Left kidney (tissue), 2 donors: ENCODE measurements around the gene ATP11A. TPM values are rescaled to one million over a fixed set of nuclear protein-coding genes. Genes with fewer than 3 reads are reported as not detected.

Experiments used
- DNase-seq: peaks from one replicate; pipeline ENCODE4 v3.0.0-alpha.2; 2013
- polyA plus RNA-seq: library from polyadenylated mRNA; unstranded; fragments of 120-200 nt; gene quantifications from one replicate; pipeline ENCODE4 v1.2.1, GENCODE V29; 2013; ENCODE audit not compliant: insufficient read length

ATP11A gene
- polyA plus RNA-seq, 1 donor = 46.8 TPM

DNA sequence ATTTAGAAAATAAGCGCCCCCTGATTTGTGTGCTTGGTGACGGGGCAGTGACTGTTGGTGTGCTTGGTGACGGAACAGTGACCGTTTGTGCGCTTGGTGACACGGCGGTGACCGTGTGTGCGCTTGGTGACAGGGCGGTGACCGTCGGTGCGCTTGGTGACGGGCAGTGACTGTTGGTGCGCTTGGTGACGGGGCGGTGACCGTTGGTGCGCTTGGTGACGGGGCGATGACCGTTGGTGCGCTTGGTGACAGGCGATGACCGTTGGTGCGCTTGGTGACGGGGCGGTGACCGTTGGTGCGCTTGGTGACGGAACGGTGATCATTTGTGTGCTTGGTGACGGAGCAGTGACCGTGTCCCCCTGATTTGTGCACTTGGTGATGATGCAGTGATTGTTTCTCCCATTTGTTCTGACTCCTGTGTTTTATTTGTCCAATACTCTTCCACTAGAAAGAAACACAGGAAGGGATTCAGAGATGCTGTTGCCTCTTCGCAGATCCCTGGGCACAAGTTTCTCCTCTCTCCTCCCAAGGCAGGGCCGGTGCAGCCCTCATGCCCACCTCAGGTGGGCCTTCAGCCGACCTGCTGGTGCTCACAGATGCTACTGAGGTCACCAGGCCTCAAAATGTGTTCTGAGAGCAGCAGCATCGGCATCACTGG is 128.3 kb downstream of the ATP11A start:
- DNase-seq = no peak

DNA sequence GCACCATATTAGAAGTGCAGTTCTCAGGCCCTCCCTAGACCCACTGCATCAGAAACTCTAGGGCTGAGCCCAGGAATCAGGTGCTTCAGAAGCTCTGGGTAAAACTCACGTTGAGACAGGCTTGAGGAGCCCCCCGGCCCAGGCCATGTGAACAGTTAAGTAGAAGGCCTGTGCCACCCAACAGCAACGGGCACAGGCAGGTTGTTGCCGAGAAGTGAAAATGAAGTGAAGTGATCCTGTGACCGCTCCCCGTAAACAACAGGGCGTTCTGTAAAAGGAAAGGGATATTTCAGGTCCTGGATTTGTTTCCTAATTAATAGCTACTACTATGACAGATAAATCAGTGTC is 128.8 kb downstream of the ATP11A start:
- DNase-seq = no peak

DNA sequence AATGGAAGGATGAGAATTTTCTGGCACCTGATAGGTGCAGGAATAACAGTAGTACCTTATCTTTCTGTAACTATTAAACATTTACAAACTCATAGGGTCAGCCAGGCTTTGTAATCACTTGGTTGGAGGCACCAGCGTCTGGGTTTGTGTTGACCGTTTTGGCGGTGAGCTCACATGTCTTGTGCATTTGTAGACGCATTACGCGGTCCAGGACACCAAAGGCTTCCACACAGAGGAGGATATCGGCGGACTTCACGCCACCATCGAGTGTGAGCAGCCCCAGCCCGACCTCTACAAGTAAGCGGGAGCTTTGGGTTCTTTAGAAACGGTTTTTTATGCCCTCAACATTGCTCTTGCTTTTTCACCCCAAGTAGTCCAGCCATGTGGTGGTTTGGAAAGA is 129.3 kb downstream of the ATP11A start:
- DNase-seq = no peak

DNA sequence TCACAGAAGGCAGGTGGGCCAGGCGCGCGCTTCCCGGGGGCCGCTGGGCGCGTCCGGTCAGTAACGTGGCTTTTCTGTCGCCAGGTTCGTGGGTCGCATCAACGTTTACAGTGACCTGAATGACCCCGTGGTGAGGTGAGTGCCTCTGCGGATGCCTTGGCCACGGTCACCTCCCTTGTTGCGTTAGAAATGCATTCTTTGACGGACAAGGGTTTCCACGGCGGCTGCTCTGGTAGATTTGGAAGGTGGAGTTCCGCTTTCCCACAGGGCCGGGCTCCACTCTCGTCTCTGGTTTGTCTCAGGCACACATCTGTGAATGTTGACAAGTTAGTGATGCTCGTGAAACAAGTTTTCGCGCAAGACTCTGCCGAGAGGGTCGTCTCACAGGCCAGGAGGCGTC is 130.0 kb downstream of the ATP11A start:
- no peak for DNase-seq

DNA sequence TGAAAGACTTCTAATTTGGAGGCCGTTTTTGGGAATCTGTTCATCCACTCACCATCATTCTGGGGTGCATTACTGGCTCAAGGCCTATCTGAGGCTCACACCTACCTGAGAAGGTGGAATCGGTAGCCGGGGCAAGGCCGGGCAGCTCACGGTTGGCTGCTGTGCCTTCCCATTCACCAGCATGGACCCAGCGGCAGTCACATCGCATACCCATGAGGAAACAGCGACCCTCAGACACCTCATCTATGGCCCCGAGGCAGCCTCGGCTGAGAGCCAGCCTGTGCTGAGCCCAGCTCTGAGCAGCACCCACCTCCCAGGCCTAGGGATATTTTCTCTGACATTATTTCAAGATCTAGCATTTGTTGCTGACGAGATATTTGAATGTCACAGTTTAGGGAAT is 130.5 kb downstream of the ATP11A start:
- DNase-seq = no peak

DNA sequence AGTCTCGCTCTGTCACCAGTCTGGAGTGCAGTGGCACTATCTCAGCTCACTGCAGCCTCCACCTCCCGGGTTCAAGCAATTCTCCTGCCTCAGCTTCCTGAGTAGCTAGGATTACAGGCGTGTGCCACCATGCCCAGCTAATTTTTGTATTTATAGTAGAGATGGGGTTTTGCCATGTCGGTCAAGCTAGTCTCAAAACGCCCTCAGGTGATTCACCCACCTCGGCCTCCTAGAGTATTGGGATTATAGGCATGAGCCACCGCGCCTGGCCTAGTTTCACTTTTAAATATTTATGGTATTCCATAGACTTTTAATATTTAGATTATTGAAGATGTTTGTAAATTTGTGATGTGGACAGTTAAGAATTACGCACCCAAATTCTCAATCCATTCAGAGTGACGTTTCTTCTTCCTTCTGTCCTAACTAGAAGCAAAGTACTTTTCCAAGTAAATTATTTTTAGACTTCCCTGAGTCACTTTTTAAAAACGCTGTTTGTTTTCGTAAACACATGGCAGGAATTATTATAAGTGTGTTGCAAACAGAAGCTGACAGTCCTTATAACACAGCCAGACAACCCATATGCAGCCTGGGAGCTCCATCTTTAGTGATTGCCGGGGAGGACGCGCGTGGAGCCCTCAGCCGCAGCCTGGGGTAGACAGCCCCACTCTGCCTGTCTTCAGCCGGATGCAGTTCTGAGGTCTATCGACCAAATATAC is 131.7 kb downstream of the ATP11A start:
- DNase-seq = no peak

DNA sequence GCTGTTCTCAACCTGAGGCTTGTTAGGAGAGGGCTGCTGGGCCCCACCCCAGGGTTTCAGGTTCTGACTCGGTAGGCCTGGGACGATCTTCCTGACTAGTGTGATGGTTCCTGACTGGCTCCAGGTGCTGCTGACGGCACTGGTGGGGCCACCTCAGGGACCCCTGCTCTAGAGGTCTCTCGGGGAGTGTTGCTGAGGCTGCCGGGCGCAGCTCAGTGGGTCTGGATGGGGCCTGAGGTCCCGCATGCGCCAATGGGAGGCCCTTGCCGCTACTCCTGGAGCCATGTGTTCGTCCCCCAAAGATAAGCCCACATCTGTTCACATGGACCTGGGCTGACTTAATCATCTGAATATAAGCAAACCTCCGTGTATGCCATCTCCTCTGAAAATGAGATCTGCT is 133.0 kb downstream of the ATP11A start:
- DNase-seq = no peak

DNA sequence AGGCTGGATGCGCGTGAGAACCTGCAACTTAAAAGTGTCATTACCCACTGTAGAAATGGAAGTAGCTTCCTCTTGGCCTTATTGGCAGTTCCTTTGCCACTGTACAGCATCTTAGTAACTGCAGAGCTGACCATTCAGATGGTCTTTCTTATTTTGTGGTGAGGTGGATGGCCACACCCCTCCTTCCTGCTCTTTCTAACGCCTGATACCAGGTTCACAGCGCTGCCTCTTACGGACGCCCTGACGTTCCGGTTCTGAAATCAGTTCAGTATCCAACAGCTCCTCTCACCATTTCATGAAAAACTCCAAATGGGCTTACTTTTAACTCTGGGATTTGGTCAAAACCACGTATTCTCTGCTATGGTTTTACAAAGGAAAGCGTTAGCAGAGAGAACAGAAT is 134.6 kb downstream of the ATP11A start:
- DNase-seq = no peak

DNA sequence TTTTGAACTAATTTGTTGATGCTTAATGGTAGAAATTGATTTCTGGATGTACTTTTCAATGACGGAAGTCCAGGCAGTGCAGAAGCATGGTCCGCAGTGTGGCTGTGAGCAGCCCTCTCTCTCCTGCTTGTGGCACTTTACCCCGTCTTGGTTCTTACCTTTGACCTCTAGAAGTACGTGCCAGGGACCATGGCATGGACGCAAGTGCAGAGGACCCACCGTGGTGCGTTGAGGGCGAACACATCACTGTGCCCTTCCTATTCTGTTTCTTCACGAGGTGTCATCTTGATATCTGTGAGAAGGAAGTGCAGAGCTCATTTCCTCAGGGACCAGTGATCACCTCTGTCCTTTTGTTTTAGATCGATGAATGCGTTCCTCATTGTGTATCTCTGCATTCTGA is 135.2 kb downstream of the ATP11A start:
- no peak for DNase-seq

DNA sequence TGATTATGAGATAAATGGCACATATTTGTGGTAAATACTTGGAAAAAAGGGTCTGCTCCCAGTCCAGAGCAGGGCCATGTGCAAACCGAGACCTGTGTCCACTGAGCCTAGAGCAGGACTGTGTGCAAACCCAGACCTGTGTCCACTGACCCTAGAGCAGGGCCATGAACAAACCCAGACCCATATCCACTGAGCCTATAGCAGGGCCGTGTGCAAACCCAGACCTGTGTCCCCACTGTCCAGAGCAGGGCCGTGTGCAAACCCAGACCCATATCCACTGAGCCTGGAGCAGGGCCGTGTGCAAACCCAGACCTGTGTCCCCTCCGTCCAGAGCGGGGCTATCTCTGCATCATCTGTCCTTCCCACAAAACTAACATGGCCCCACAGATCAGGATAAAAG is 136.0 kb downstream of the ATP11A start:
- no peak for DNase-seq

DNA sequence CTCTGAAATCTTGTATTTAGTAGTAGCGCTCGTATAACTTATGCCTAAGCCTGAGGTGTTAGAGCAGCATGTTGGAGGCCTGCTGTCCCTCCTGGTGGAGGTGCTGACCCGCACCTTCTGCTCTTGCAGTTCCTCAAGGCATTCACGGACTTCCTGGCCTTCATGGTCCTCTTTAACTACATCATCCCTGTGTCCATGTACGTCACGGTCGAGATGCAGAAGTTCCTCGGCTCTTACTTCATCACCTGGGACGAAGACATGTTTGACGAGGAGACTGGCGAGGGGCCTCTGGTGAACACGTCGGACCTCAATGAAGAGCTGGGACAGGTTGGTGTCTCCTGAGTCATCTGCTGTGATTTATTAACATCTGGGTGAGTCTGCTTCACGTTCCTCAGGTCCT is 136.7 kb downstream of the ATP11A start:
- DNase-seq = no peak

DNA sequence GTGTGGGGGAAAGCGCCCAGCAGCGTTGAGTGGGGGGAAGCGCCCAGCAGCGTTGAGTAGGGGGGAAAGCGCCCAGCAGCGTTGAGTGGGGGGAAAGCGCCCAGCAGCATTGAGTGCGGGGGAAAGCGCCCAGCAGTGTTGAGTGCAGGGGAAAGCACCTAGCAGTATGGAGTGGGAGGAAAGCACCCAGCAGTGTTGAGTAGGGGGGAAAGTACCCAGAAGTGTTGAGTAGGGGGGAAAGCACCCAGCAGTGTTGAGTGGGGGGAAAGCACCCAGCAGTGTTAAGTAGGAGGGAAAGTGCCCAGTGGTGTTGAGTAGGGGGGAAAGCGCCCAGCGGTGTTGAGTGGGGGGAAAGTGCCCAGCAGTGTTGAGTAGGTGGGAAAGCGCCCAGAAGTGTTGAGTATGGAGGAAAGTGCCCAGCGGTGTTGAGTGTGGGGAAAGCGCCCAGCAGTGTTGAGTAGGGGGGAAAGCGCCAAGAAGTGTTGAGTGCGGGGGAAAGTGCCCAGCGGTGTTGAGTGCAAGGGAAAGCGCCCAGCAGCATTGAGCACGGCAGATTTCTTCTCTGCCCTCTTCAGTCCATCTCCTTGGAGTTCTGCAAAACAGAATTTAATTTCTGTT is 138.4 kb downstream of the ATP11A start:
- no peak for DNase-seq

DNA sequence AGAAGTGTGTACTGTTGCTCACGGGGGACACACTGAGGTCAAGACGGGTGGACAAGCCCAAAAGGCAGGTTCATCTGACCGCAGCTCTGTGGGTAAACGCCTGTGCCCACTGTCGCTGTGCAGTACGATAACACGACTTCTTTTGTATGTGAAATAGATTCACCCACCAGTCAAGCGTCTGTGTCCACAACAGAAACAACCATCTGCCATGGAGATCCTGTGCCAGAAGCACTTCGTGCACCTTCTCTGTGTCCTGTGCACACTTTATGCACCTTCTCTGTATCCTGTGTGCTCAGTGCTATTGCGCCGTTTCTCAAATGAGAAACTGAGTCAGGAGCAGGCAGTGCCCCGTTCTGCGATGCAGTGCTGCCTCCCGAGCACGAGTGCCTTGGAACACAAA is 138.9 kb downstream of the ATP11A start:
- no peak for DNase-seq

DNA sequence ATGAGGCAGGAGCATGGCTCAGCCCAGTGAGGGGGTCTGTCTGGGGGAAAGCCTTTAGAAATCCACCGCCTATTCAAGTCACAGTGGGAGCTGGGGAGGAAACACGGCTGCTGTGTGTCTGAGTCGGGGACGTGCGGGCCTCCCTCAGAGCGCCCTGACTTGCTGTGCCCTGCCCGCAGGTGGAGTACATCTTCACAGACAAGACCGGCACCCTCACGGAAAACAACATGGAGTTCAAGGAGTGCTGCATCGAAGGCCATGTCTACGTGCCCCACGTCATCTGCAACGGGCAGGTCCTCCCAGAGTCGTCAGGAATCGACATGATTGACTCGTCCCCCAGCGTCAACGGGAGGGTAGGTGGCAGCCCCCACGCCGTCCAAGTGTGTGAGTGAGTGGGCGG is 141.4 kb downstream of the ATP11A start:
- no peak for DNase-seq

DNA sequence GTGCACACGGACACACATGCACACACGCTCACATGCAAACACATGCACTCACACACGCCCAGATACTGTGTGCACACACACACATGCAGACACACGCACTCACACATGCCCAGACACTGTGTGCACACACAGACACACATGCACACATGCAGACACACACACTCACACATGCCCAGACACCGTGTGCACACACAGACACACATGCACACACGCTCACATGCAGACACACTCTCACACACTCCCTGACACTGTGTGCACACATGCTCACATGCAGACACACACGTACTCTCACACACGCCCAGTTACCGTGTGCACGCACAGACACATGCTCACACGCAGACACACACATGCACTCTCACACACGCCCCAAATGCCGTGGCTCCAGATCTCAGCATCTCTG is 142.0 kb downstream of the ATP11A start:
- no peak for DNase-seq

DNA sequence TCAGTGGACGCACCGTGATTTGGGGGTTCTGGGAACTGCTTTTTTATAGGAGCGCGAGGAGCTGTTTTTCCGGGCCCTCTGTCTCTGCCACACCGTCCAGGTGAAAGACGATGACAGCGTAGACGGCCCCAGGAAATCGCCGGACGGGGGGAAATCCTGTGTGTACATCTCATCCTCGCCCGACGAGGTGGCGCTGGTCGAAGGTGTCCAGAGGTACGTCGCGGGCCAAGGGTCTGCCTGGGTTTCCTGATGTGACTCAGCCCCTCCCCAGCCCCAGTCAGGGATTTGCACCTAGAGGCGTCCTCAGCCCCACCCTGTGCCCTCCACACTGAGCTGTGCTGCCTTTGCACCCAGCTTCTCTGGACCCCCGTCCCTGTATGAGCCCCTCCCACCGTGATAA is 143.0 kb downstream of the ATP11A start:
- no peak for DNase-seq

DNA sequence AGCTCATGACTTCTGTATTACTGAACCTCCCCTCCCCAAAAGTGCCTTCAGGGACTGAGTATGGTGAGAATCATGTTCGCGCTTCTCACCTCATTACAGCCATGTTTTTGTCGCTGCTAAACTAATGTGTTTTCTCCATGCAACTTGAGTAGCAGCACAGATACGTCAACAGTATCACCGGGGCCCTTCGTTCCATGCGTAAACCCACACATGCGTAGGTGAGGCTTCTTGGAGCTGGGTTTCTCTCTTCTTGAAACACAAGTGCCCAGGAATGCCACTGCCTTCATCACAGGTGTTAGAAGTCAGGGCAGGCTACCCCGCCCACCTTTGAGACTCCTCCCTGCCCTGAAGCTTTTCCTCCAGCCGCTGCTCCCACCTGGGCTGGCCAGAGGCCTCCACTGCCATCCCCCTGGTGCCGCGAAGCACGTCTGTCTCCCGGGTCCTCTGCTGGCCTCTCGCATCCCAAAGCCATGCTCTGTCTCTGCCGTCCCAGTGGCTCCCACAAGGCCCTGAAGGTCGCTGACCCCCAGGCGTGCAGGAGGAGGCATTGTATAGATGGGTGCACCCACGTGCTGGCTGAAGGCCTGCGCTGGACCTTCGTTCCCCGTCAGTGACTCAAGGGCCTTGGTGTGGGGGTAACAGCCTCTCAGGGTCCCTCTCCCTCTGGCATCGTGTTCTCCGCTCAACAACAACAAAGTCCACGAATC is 143.9 kb downstream of the ATP11A start:
- DNase-seq = no peak

DNA sequence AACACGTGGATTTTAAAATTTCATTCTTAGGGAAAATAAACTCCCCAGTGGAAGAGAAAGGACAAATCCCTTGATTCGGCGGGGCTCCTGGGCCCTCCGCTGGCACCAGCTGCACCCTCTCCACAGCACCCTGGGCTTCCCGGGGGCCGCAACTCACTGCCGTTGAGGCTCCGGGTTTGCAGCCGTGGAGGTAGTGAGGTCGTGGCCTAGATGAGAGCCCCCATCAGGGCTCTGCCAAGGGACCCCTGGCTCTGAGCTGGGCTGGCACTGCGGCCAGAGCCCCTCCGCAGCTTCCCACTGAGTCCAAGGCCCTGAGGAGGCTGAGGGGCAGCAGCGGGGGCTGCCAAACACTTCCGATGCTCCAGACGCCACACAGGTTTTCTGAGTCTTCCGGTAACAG is 145.5 kb downstream of the ATP11A start:
- DNase-seq = no peak

DNA sequence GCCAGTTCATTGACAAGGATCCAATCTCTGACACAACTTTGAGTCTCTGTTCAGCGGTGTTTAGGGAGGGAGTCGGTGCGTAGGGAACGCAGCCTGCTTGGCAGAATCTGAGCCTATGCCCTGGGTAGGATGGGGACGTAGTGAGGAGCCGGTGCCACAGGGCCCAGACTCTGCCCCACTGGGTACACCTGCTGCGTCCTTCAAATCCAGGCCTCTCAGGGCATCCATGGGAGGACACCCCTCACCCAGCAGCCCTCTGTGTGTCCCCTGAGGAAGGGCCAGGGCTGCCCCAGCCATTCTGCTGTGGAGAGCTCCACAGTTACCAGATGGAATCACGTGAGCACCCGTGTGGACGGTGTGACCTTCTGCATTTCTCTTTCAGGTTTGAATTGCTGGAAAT is 146.0 kb downstream of the ATP11A start:
- DNase-seq = no peak

DNA sequence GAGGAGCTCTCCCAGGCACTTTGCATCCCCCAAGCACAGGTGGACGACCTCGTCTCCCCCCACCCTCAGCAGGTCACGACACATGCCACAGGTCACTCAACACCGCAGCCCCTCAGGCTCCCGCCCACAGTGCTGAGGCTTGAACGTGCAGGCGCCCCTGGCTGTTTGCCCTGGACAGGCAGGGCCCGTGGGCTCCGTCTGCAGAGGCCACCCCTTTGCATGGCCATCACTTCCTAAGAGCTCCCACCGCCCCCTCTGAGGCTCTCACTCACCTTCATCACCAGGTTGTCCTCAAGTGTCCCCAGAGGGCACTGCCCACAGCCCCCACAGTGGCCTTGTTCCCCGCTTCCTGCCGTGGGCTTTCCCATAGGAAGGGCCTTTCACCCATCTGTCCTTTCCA is 147.1 kb downstream of the ATP11A start:
- no peak for DNase-seq

DNA sequence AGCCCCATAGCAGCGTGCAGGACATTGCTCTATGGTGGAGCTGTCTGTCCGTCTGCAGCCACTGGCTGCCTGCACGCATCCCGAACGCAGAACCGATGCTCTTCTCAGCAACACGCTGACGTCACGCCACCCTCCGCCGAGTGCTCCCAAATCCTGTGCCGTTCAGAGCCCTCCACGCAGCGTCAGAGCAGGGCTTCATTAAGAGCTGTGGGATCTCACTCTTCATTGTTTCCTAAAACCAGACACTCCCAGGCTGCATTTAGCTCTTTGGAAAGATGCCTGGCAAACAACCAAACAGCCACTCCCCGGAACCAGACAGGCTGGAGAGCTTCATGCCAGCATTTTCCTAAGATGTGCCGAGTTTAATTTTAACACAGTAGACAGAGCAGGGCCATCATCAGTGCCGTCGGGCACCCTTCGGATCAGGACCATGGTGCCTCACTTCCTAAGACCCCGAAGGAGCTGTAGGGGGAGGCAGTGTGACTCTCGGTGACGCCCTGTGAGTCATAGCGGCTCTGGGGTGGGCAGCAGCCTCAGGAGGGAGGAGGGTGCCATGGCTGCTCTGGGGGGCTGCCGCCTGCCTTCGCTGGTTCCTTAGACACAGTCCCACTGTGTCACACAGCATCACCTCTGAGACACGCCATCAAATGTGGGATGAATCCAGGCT is 147.7 kb downstream of the ATP11A start:
- no peak for DNase-seq

DNA sequence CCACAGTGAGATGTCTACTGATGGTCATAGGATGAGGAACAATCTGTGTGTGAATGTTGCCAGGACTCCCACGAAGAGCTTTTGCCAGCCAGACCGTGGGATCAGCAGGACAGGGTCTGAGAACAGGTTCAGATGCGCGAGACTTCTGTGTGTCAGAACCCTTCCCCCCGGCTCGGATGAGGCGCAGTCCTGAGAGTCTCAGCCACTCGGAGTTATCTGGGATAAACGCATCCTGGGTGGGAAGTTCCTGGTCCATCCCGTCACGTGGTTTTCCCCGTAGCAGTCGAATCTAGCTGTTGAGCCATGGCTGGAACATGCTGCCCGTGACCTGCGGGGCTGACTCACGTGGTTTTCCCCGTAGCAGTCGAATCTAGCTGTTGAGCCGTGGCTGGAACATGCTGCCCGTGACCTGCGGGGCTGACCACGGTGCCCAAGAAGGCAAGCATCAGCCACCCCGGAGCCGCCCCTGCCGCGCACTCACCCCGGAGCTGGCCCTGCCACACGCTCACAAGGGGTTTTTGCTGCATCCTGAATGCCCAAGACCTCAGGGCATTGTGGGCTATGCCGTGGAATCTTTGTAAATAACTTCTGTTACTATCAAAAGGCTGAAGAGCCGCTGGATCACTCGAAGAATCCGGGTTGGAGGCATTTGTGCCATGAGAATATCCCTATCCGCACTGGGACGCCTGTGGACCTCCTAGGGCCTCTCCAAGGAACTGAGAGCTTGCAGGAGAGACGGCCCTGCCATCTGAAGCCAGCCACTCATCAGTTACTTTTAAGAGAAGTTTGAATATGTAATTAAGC is 148.4 kb downstream of the ATP11A start:
- DNase-seq = no peak
